Measurements from ENCODE around the gene TPSB2. TPM values are rescaled to one million over a fixed set of nuclear protein-coding genes. Genes with fewer than 3 reads are reported as not detected.
"Not testable (repeated sequence)": the region's sequence is repeated elsewhere in the genome, so short reads cannot be mapped to it uniquely, and the experiment has no call there.

TPSB2 gene
- total and polyA plus RNA-seq, 2 experiments from 2014 or later, result not detected

DNA sequence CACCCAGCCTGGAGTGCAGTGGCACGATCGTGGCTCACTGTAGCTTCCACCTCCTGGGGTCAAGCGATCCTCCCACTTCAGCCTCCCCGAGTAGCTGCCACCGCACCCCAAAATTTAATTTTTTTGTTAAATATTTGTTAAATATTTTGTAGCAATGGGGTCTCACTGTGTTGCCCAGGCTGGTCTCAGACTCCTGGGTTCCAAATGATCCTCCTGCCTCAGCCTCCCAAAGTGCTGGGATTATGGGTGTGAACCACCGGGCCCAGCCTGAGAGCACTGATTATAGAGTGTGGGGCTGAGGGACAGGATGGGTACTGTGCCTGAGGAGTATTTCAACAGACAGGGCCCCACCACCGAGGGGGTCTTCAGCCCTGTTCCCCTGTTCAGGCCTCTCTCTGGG, 40.5 kb downstream of the TPSB2 start:
- TF ChIP-seq EZH2 (IDR thresholded peaks at IDR 0.05; ENCODE audit: insufficient read depth, poor library complexity, severe bottlenecking), result no peak
- TF ChIP-seq EZH2phosphoT487 (IDR thresholded peaks at IDR 0.05; ENCODE audit: insufficient read depth, low read depth), result no peak
- no peaks in the 10 kb centered on the region for H3K9me3 ChIP-seq (ENCODE audit: low read depth)
- no peak overlapping the region for H3K4me2 ChIP-seq (ENCODE audit: unreplicated experiment)
- H3K27me3 ChIP-seq (replicated peaks; ENCODE audit: insufficient read depth), result no peaks in the 10 kb centered on the region
- no peak overlapping the region for H3K27ac ChIP-seq
- H4K20me1 ChIP-seq (ENCODE audit: insufficient read depth), result no peaks in the 10 kb centered on the region
- DNase-seq, result no peak
- H2AFZ ChIP-seq, result no peak overlapping the region
- 22 to 27% methylated on average over 7 of the region's 7 CpGs for WGBS, 2 experiments (ENCODE audit: low coverage in 1 of 2, low lambda C conversion rate in 2 of 2, missing lambda C conversion rate in 2 of 2)
- in situ Hi-C loops (cut with MboI), result no loop called here
- no peaks in the 10 kb centered on the region for H3K36me3 ChIP-seq (ENCODE audit: low read depth)
- H3K4me1 ChIP-seq (ENCODE audit: insufficient read depth), result no peaks in the 10 kb centered on the region
- H3K9ac ChIP-seq, result no peak overlapping the region
- no peaks in the 10 kb centered on the region for H3F3A ChIP-seq (ENCODE audit: insufficient read depth)
- no peaks in the 10 kb centered on the region for H3K9me2 ChIP-seq (ENCODE audit: insufficient read depth)
- H3K4me3 ChIP-seq, result no peak overlapping the region
- no peaks in the 10 kb centered on the region for H3K79me2 ChIP-seq (ENCODE audit: insufficient read depth)

DNA sequence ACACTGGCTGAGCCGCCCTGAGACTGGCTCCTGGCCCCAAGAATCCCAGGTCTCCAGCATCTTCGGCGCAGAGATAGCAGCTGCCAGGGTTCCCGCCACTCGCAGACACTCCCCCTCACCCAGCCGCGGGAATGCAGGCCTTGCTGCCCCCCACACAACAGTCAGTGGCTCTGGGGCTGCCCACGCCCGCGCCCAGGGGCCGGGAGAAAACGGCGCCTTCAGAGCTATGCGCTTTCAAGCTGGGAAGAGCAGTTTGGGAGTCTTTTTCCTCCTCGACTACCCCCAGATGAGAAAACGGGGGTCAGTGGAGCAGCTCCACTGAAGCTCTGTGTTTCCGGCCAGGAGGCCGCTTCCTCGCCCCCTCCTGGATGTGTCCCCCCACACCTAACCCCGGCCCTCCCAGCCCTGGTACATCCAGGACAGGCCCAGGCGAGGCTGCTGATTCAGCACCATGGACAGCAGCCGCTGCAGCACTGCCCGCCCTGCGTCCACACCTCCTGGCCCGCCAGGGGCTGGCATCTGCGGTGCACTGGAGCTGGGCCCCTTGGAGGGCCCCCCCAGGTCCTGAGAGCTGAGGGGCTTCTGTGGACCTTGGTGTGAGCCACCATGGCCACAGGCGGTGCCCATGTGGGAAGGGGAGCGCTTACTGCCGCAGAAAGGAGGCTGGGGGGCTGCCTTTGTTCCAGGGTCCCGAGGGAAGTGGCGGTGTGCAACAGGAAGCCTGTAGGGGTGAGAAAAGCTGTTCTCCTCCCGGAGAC, 41.4 kb downstream of the TPSB2 start:
- no peak overlapping the region for H3K9ac ChIP-seq
- no peaks in the 10 kb centered on the region for H3F3A ChIP-seq (ENCODE audit: insufficient read depth)
- no peaks in the 10 kb centered on the region for H3K79me2 ChIP-seq (ENCODE audit: insufficient read depth)
- H3K27me3 ChIP-seq (replicated peaks; ENCODE audit: insufficient read depth), result no peaks in the 10 kb centered on the region
- H3K9me3 ChIP-seq (ENCODE audit: low read depth), result no peaks in the 10 kb centered on the region
- 38 to 48% methylated on average over 27 to 30 of the region's 32 CpGs for WGBS, 2 experiments (ENCODE audit: low coverage in 1 of 2, low lambda C conversion rate in 2 of 2, missing lambda C conversion rate in 2 of 2)
- no peak overlapping the region for H3K27ac ChIP-seq
- H3K9me2 ChIP-seq (ENCODE audit: insufficient read depth), result no peaks in the 10 kb centered on the region
- H3K4me2 ChIP-seq (ENCODE audit: unreplicated experiment), result no peak overlapping the region
- H3K36me3 ChIP-seq (ENCODE audit: low read depth), result no peaks in the 10 kb centered on the region
- H4K20me1 ChIP-seq (ENCODE audit: insufficient read depth), result no peaks in the 10 kb centered on the region
- no peaks in the 10 kb centered on the region for H3K4me1 ChIP-seq (ENCODE audit: insufficient read depth)
- no peak overlapping the region for H3K4me3 ChIP-seq
- in situ Hi-C loops (cut with MboI), result no loop called here
- peak; percentile 66 for DNase-seq
- H2AFZ ChIP-seq, result no peak overlapping the region
- TF ChIP-seq EZH2phosphoT487 (IDR thresholded peaks at IDR 0.05; ENCODE audit: insufficient read depth, low read depth) (no peak), EZH2 (IDR thresholded peaks at IDR 0.05; ENCODE audit: insufficient read depth, poor library complexity, severe bottlenecking) (no peak)

DNA sequence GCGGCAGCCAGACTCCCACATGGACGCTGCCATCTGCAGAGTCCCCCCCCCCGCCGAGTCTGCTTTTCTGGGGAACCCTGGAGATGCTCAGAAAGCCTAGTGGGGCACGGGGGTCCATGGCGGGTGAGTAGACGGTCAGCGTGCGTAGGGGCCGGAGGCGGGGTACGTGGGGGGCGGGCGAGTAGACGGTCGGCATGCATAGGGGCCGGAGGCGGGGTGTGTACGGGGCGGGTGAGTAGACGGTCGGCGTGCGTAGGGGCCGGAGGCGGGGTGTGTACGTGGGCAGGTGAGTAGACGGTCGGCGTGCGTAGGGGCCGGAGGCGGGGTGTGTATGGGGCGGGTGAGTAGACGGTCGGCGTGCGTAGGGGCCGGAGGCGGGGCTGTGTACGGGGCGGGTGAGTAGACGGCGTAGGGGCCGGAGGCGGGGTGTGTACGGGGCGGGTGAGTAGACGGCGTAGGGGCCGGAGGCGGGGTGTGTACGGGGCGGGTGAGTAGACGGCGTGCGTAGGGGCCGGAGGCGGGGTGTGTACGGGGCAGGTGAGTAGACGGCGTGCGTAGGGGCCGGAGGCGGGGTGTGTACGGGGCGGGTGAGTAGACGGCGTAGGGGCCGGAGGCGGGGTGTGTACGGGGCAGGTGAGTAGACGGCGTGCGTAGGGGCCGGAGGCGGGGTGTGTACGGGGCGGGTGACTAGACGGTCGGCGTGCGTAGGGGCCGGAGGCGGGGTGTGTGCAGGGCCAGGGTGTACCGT, 44.4 kb downstream of the TPSB2 start:
- H2AFZ ChIP-seq; in situ Hi-C loops (cut with MboI); H3K9ac ChIP-seq: not testable (repeated sequence)

DNA sequence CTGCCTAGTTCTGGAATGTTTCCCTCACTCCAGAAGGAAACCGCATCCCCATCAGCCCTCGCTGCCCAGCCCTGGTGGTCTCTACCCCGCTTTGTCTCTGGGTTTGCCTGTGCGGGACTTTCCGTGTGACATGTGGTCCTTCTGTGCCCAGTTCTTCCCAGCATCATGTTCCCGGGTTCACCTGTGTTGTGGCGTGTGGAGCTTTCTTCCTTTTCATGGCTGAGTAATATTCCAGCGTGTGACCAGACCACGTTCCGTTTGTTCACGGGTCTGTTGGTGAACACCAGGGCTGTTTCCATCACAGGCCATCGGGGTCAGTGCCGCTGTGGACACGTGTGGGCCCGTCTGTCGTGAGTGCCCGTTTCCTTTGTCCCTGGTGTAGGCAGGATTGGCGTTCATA, 45.0 kb downstream of the TPSB2 start:
- Histone ChIP-seq H4K20me1 (ENCODE audit: insufficient read depth) (no peaks in the 10 kb centered on the region), H3K27me3 (replicated peaks; ENCODE audit: insufficient read depth) (no peaks in the 10 kb centered on the region), H3K4me2 (ENCODE audit: unreplicated experiment) (no peak overlapping the region), H3K27ac (no peak overlapping the region), H3K4me1 (ENCODE audit: insufficient read depth) (no peaks in the 10 kb centered on the region), H3K79me2 (ENCODE audit: insufficient read depth) (no peaks in the 10 kb centered on the region), H2AFZ (no peak overlapping the region), H3K4me3 (no peak overlapping the region), H3K9me2 (ENCODE audit: insufficient read depth) (no peaks in the 10 kb centered on the region), H3F3A (ENCODE audit: insufficient read depth) (no peaks in the 10 kb centered on the region), H3K9me3 (ENCODE audit: low read depth) (no peaks in the 10 kb centered on the region), H3K36me3 (ENCODE audit: low read depth) (no peaks in the 10 kb centered on the region), H3K9ac (no peak overlapping the region)
- DNase-seq, result no peak
- in situ Hi-C loops (cut with MboI), result no loop called here
- TF ChIP-seq EZH2phosphoT487 (IDR thresholded peaks at IDR 0.05; ENCODE audit: insufficient read depth, low read depth) (no peak), EZH2 (IDR thresholded peaks at IDR 0.05; ENCODE audit: insufficient read depth, poor library complexity, severe bottlenecking) (no peak)
- 83 to 87% methylated on average over 18 of the region's 18 CpGs for WGBS, 2 experiments (ENCODE audit: low coverage in 1 of 2, low lambda C conversion rate in 2 of 2, missing lambda C conversion rate in 2 of 2)

More for the DNA sequence above, 44.4 kb downstream of the TPSB2 start:
- H3K79me2 ChIP-seq (ENCODE audit: insufficient read depth); H3K36me3 ChIP-seq (ENCODE audit: low read depth); H3K4me1 ChIP-seq (ENCODE audit: insufficient read depth); H3F3A ChIP-seq (ENCODE audit: insufficient read depth); H3K9me3 ChIP-seq (ENCODE audit: low read depth); H3K9me2 ChIP-seq (ENCODE audit: insufficient read depth); H3K27me3 ChIP-seq (replicated peaks; ENCODE audit: insufficient read depth); H3K27ac ChIP-seq; H3K4me3 ChIP-seq; H3K4me2 ChIP-seq (ENCODE audit: unreplicated experiment); H4K20me1 ChIP-seq (ENCODE audit: insufficient read depth); DNase-seq: not testable (repeated sequence)
- 90 to 95% methylated on average over 6 to 86 of the region's 86 CpGs for WGBS, 2 experiments (ENCODE audit: low coverage in 1 of 2, low lambda C conversion rate in 2 of 2, missing lambda C conversion rate in 2 of 2)

Data from GM23248 (cell line).